ENCODE results near the gene COTL1. TPM values are rescaled to one million over a fixed set of nuclear protein-coding genes. Genes with fewer than 3 reads are reported as not detected.

Gene COTL1
- total RNA-seq, 1 experiment from 2014 or later, result 408 TPM

GRCh38 chr16:84654238-84654637, 36.4 kb upstream of the COTL1 start:
- no peak for DNase-seq
- ChIA-PET CTCF (no interaction called here), POLR2A (ENCODE audit: unreplicated experiment) (no interaction called here)
- Histone ChIP-seq H4K20me1 (ENCODE audit: low read length) (no peaks in the 10 kb centered on the region), H3K4me1 (ENCODE audit: insufficient read depth, low read length) (peaks cover 6% of the 10 kb centered on the region; the same call in 1 of the 2 replicates), H3K27me3 (ENCODE audit: low read length) (no peaks in the 10 kb centered on the region), H3K36me3 (ENCODE audit: low read depth, low read length) (no peaks in the 10 kb centered on the region; the same call in none of the 2 replicates), H3K9me2 (replicated peaks; ENCODE audit: low read length) (no peaks in the 10 kb centered on the region), H3K9ac (ENCODE audit: low read length) (no peak overlapping the region), H3F3A (ENCODE audit: low read length, unreplicated experiment) (no peaks in the 10 kb centered on the region), H3K9me3 (ENCODE audit: low read length) (no peaks in the 10 kb centered on the region), H3K4me2 (ENCODE audit: low read length) (no peak overlapping the region), H3K27ac (ENCODE audit: low read length) (no peak overlapping the region), H2AFZ (ENCODE audit: low read length) (no peak overlapping the region), H3K4me3 (ENCODE audit: low read length) (no peak overlapping the region), H3K79me2 (ENCODE audit: low read length) (peaks cover 5% of the 10 kb centered on the region)
- no peak for TF ChIP-seq EZH2 (IDR thresholded peaks at IDR 0.05; ENCODE audit: low read length, unreplicated experiment)
- no peak for TF ChIP-seq CTCF (conservative IDR thresholded peaks at IDR 0.05; ENCODE audit: low read depth, low read length)
- no peak for TF ChIP-seq EZH2phosphoT487 (IDR thresholded peaks at IDR 0.05; ENCODE audit: borderline replicate concordance, low read length)
- no TSS peak for BruUV-seq (replicated peaks)
- intact Hi-C loops (cut with micrococcal nuclease), result no loop called here
- no peak for ATAC-seq

- no peak overlapping the region for H3K9ac ChIP-seq (ENCODE audit: low read length)
- no TSS peak for BruUV-seq (replicated peaks)
- no peaks in the 10 kb centered on the region for H4K20me1 ChIP-seq (ENCODE audit: low read length)
- H3K9me2 ChIP-seq (replicated peaks; ENCODE audit: low read length), result no peaks in the 10 kb centered on the region
- POLR2A ChIA-PET (ENCODE audit: unreplicated experiment), result no interaction called here
- no peak overlapping the region for H3K27ac ChIP-seq (ENCODE audit: low read length)
- no peak overlapping the region for H3K4me2 ChIP-seq (ENCODE audit: low read length)
- no peak for ATAC-seq
- intact Hi-C loops (cut with micrococcal nuclease), result no loop called here
- H3K9me3 ChIP-seq (ENCODE audit: low read length), result no peaks in the 10 kb centered on the region
- no peak for DNase-seq
- TF ChIP-seq EZH2phosphoT487 (IDR thresholded peaks at IDR 0.05; ENCODE audit: borderline replicate concordance, low read length) (no peak), EZH2 (IDR thresholded peaks at IDR 0.05; ENCODE audit: low read length, unreplicated experiment) (no peak), CTCF (conservative IDR thresholded peaks at IDR 0.05; ENCODE audit: low read depth, low read length) (no peak)
- no peaks in the 10 kb centered on the region for H3F3A ChIP-seq (ENCODE audit: low read length, unreplicated experiment)
- no peak overlapping the region for H3K4me3 ChIP-seq (ENCODE audit: low read length)
- H3K27me3 ChIP-seq (ENCODE audit: low read length), result no peaks in the 10 kb centered on the region
- H3K79me2 ChIP-seq (ENCODE audit: low read length), result peaks cover 10% of the 10 kb centered on the region
- CTCF ChIA-PET, result no interaction called here
- no peaks in the 10 kb centered on the region; the same call in none of the 2 replicates for H3K36me3 ChIP-seq (ENCODE audit: low read depth, low read length)
- peaks cover 7% of the 10 kb centered on the region; the same call in 1 of the 2 replicates for H3K4me1 ChIP-seq (ENCODE audit: insufficient read depth, low read length)
- H2AFZ ChIP-seq (ENCODE audit: low read length), result no peak overlapping the region
Measured at GRCh38 chr16:84652566-84652965, 34.7 kb upstream of the COTL1 start.

- BruUV-seq (replicated peaks), result no TSS peak
- Histone ChIP-seq H3K9ac (ENCODE audit: low read length) (no peak overlapping the region), H3K36me3 (ENCODE audit: low read depth, low read length) (no peaks in the 10 kb centered on the region; the same call in none of the 2 replicates), H2AFZ (ENCODE audit: low read length) (no peak overlapping the region), H4K20me1 (ENCODE audit: low read length) (no peaks in the 10 kb centered on the region), H3K9me3 (ENCODE audit: low read length) (no peaks in the 10 kb centered on the region), H3K79me2 (ENCODE audit: low read length) (peaks cover 10% of the 10 kb centered on the region), H3K4me2 (ENCODE audit: low read length) (no peak overlapping the region), H3K9me2 (replicated peaks; ENCODE audit: low read length) (no peaks in the 10 kb centered on the region), H3K27me3 (ENCODE audit: low read length) (no peaks in the 10 kb centered on the region), H3K4me3 (ENCODE audit: low read length) (no peak overlapping the region), H3F3A (ENCODE audit: low read length, unreplicated experiment) (no peaks in the 10 kb centered on the region), H3K4me1 (ENCODE audit: insufficient read depth, low read length) (peaks cover 7% of the 10 kb centered on the region; the same call in 1 of the 2 replicates), H3K27ac (ENCODE audit: low read length) (no peak overlapping the region)
- intact Hi-C loops (cut with micrococcal nuclease), result no loop called here
- no peak for DNase-seq
- ChIA-PET CTCF (no interaction called here), POLR2A (ENCODE audit: unreplicated experiment) (no interaction called here)
- no peak for TF ChIP-seq CTCF (conservative IDR thresholded peaks at IDR 0.05; ENCODE audit: low read depth, low read length)
- no peak for TF ChIP-seq EZH2phosphoT487 (IDR thresholded peaks at IDR 0.05; ENCODE audit: borderline replicate concordance, low read length)
- no peak for TF ChIP-seq EZH2 (IDR thresholded peaks at IDR 0.05; ENCODE audit: low read length, unreplicated experiment)
- ATAC-seq, result no peak
Measured at GRCh38 chr16:84650062-84650991, 32.4 kb upstream of the COTL1 start.
